H1 (cell line): ENCODE data around the gene IGF2BP3. TPM values are rescaled to one million over a fixed set of nuclear protein-coding genes. Genes with fewer than 3 reads are reported as not detected.

Experiments used
- CTCF ChIA-PET: fragments of 300-600 bp; sonication (Branson Sonifier 250); formaldehyde crosslinking; loops from one replicate; lab custom pipeline; 2021; ENCODE audit not compliant: partially characterized antibody; lab: Charles Lee
- POLR2A ChIA-PET: fragments of 300-600 bp; sonication (Branson Sonifier 250); formaldehyde crosslinking; loops from one replicate; lab custom pipeline; 2021; ENCODE audit warnings: inconsistent platforms; ENCODE audit not compliant: partially characterized antibody; lab: Charles Lee
- DNase-seq, 2 experiments: peaks; one replicate each; pipeline versions ENCODE4 v3.0.0 to v3.0.0-alpha.2; 2010 to 2022; ENCODE audit warnings: low spot score in 2 of 2, low read depth in 1 of 2, mixed read lengths in 1 of 2
- FAIRE-seq: peaks from 2 replicates; lab custom pipeline; 2011; peaks lifted over from hg19 to GRCh38; lab: Jason Lieb, UNC
- H2AFZ ChIP-seq: 2 replicates; pipeline ENCODE4 v1.8.1; 2012; ENCODE audit warnings: low read length, inconsistent platforms
- H2AK5ac ChIP-seq: 2 replicates; pipeline ENCODE4 v1.6.1; 2013; ENCODE audit warnings: low read depth, low read length
- H2BK120ac ChIP-seq: replicated peaks from 2 replicates; pipeline ENCODE3; 2013; ENCODE audit warnings: low read depth, low read length, inconsistent platforms
- H2BK12ac ChIP-seq: 2 replicates; pipeline ENCODE4 v1.6.1; 2013; ENCODE audit warnings: low read depth, low read length
- H2BK15ac ChIP-seq: 2 replicates; pipeline ENCODE4 v1.6.1; 2013; ENCODE audit warnings: low read length
- H2BK20ac ChIP-seq: 2 replicates; pipeline ENCODE4 v1.6.1; 2013; ENCODE audit warnings: low read length
- H2BK5ac ChIP-seq: 2 replicates; pipeline ENCODE4 v1.6.1; 2013; ENCODE audit warnings: low read depth, low read length
- H3K14ac ChIP-seq: 2 replicates; pipeline ENCODE4 v1.6.1; 2013; ENCODE audit warnings: inconsistent platforms; ENCODE audit not compliant: insufficient read length
- H3K18ac ChIP-seq: 2 replicates; pipeline ENCODE4 v1.6.1; 2013; ENCODE audit warnings: low read length; ENCODE audit errors: extremely low read depth
- H3K23ac ChIP-seq: 2 replicates; pipeline ENCODE4 v1.6.1; 2013; ENCODE audit warnings: inconsistent platforms; ENCODE audit not compliant: insufficient read length
- H3K23me2 ChIP-seq: 2 replicates; pipeline ENCODE4 v1.6.1; 2013; ENCODE audit warnings: low read depth, low read length
- H3K27ac ChIP-seq: 2 replicates; pipeline ENCODE4 v1.6.1; 2011; ENCODE audit warnings: low read depth, low read length, inconsistent platforms
- H3K27me3 ChIP-seq, 4 experiments: replicated peaks in 1 of 4; 1 replicate in 1 of 4; 2 replicates in 3 of 4; pipeline versions ENCODE4 v1.6.1 to v1.8.1; 2011 to 2013; ENCODE audit warnings: low read length in 3 of 4, mild to moderate bottlenecking in 3 of 4, inconsistent platforms in 2 of 4, mixed read lengths in 2 of 4, moderate library complexity in 1 of 4; ENCODE audit not compliant: control insufficient read depth in 3 of 4, insufficient read depth in 3 of 4; ENCODE audit errors: extremely low read depth in 1 of 4
- H3K36me3 ChIP-seq, 4 experiments: 2 replicates each; pipeline versions ENCODE4 v1.6.1 to v1.8.1; 2011 to 2013; ENCODE audit warnings: mild to moderate bottlenecking in 4 of 4, low read length in 3 of 4, moderate library complexity in 2 of 4, control low read depth in 1 of 4, inconsistent platforms in 1 of 4; ENCODE audit not compliant: insufficient read depth in 4 of 4, control insufficient read depth in 2 of 4
- H3K4ac ChIP-seq: replicated peaks from 2 replicates; pipeline ENCODE3; 2013; ENCODE audit warnings: low read length, low read depth, mixed read lengths, inconsistent platforms; ENCODE audit not compliant: insufficient read length
- H3K4me1 ChIP-seq, 4 experiments: replicated peaks in 1 of 4; 1 replicate in 1 of 4; 2 replicates in 3 of 4; pipeline versions ENCODE4 v1.6.1 to v1.8.1; 2011 to 2013; ENCODE audit warnings: low read length in 3 of 4, inconsistent platforms in 2 of 4, mixed read lengths in 1 of 4; ENCODE audit not compliant: insufficient read depth in 4 of 4, control insufficient read depth in 3 of 4
- H3K4me2 ChIP-seq, 2 experiments: 2 replicates each; pipeline versions ENCODE4 v1.6.1 to v1.8.1; 2011 to 2013; ENCODE audit warnings: low read depth in 2 of 2, low read length in 2 of 2, control low read depth in 1 of 2, inconsistent platforms in 1 of 2, mild to moderate bottlenecking in 1 of 2; ENCODE audit not compliant: insufficient read depth in 1 of 2
- H3K4me3 ChIP-seq, 4 experiments: fragments of 200-600, 300-600 bp in 1 of 4; sonication (generic), shearing (Covaris generic), sonication (Bioruptor Twin) in 1 of 4; 2 replicates each; pipeline versions ENCODE4 v1.5.1 to v1.8.1; 2011 to 2016; ENCODE audit warnings: low read length in 4 of 4, low read depth in 3 of 4, control low read depth in 2 of 4, inconsistent platforms in 2 of 4, mild to moderate bottlenecking in 2 of 4, mixed read lengths in 1 of 4, moderate library complexity in 1 of 4; ENCODE audit not compliant: insufficient read depth in 2 of 4; ENCODE audit errors: extremely low read depth in 1 of 4
- H3K56ac ChIP-seq: replicated peaks from 2 replicates; pipeline ENCODE3; 2013; ENCODE audit warnings: low read depth, mild to moderate bottlenecking, mixed read lengths, low read length, inconsistent platforms; ENCODE audit not compliant: insufficient read length
- H3K79me1 ChIP-seq: 2 replicates; pipeline ENCODE4 v1.6.1; 2013; ENCODE audit warnings: low read depth, low read length, control low read depth
- H3K79me2 ChIP-seq, 2 experiments: 2 replicates each; pipeline versions ENCODE4 v1.6.1 to v1.8.1; 2012 to 2013; ENCODE audit warnings: low read length in 2 of 2, mild to moderate bottlenecking in 2 of 2, inconsistent platforms in 1 of 2; ENCODE audit not compliant: insufficient read depth in 2 of 2, control insufficient read depth in 1 of 2
- H3K9ac ChIP-seq, 4 experiments: replicated peaks in 1 of 4; 1 replicate in 1 of 4; 2 replicates in 3 of 4; pipeline versions ENCODE4 v1.6.1 to v1.8.1; 2011 to 2013; ENCODE audit warnings: low read depth in 3 of 4, low read length in 3 of 4, control low read depth in 2 of 4, mild to moderate bottlenecking in 2 of 4, moderate library complexity in 2 of 4, inconsistent platforms in 1 of 4; ENCODE audit errors: extremely low read depth in 1 of 4
- H3K9me3 ChIP-seq, 2 experiments: 2 replicates each; pipeline versions ENCODE4 v1.6.1 to v1.8.1; 2012 to 2013; ENCODE audit warnings: mild to moderate bottlenecking in 2 of 2, moderate library complexity in 2 of 2, control low read depth in 1 of 2, inconsistent platforms in 1 of 2, low read depth in 1 of 2, low read length in 1 of 2, mixed read lengths in 1 of 2; ENCODE audit not compliant: insufficient read depth in 2 of 2
- H4K20me1 ChIP-seq, 2 experiments: replicated peaks in 1 of 2; 2 replicates each; pipeline versions ENCODE3 to v1.8.1; 2011 to 2013; ENCODE audit warnings: inconsistent platforms in 2 of 2, low read length in 2 of 2, mild to moderate bottlenecking in 1 of 2; ENCODE audit not compliant: insufficient read depth in 2 of 2, control insufficient read depth in 1 of 2
- H4K5ac ChIP-seq: 2 replicates; pipeline ENCODE4 v1.6.1; 2013; ENCODE audit warnings: low read length, low read depth, mixed read lengths, inconsistent platforms; ENCODE audit not compliant: insufficient read length
- H4K8ac ChIP-seq: 2 replicates; pipeline ENCODE4 v1.8.0; 2013; ENCODE audit warnings: mild to moderate bottlenecking, moderate library complexity, low read length, inconsistent platforms; ENCODE audit not compliant: insufficient read depth; ENCODE audit errors: extremely low read depth
- H4K91ac ChIP-seq: replicated peaks from 2 replicates; pipeline ENCODE3; 2013; ENCODE audit warnings: low read length, mixed read lengths, inconsistent platforms; ENCODE audit not compliant: insufficient read length
- CEBPB ChIP-seq: IDR thresholded peaks from 2 replicates; pipeline ENCODE4 v1.6.1; 2012; ENCODE audit warnings: low read depth, low read length
- MAFK ChIP-seq: IDR thresholded peaks from 2 replicates; pipeline ENCODE4 v1.6.1; 2012; ENCODE audit warnings: low read depth, mild to moderate bottlenecking, improper control_type of control experiment, low read length
- POU5F1 ChIP-seq: IDR thresholded peaks from 2 replicates; pipeline ENCODE4 v1.6.1; 2011; ENCODE audit warnings: low read depth, mild to moderate bottlenecking, low read length, moderate library complexity
- RAD21 ChIP-seq, 2 experiments: IDR thresholded peaks in 1 of 2; conservative IDR thresholded peaks in 1 of 2; 2 replicates each; pipeline ENCODE4 v1.6.1; 2011; ENCODE audit warnings: low read depth in 2 of 2, low read length in 2 of 2, improper control_type of control experiment in 1 of 2, inconsistent platforms in 1 of 2, mild to moderate bottlenecking in 1 of 2, moderate library complexity in 1 of 2
- SP1 ChIP-seq: IDR thresholded peaks from 2 replicates; pipeline ENCODE4 v1.6.1; 2011; ENCODE audit warnings: low read depth, low read length
- SRF ChIP-seq: IDR thresholded peaks from 2 replicates; pipeline ENCODE4 v1.6.1; 2011; ENCODE audit warnings: mild to moderate bottlenecking, low read depth, low read length, moderate library complexity
- WGBS, 2 experiments: shearing (Covaris generic) in 1 of 2; methylation state at CpG; one replicate each; pipeline versions ENCODE4 v1.1.6 to v1.1.7; 2013 to 2015; ENCODE audit warnings: low lambda C conversion rate in 2 of 2, mixed read lengths in 2 of 2, inconsistent platforms in 1 of 2, low coverage in 1 of 2, missing lambda C conversion rate in 1 of 2; ENCODE audit not compliant: insufficient replicate concordance in 2 of 2, insufficient coverage in 1 of 2, insufficient read length in 1 of 2; ENCODE audit errors: extremely low coverage in 1 of 2, missing lambda C conversion rate in 1 of 2; 5-methylcytosine and 5-hydroxymethylcytosine counted together
- polyA plus RNA-seq, 7 experiments: library from polyadenylated mRNA; depleted of rRNA in 3 of 7; stranded (reverse) in 5 of 7; unstranded in 2 of 7; fragments of >200 nt in 5 of 7; fragments of 200-250 nt in 2 of 7; gene quantifications; 1 replicate in 5 of 7; 2 replicates in 1 of 7; 4 replicates in 1 of 7; pipeline versions ENCODE4 v1.2.1 to v1.2.3, GENCODE V29; 2011 to 2013; ENCODE audit warnings: missing spikeins in 2 of 7, mixed read lengths in 2 of 7
- total RNA-seq: library from RNA; stranded (reverse); fragmentation: NEBNext Ultra II Directional; extraction: Animal tissue kit (Norgen Biotek cat#: 25700); gene quantifications from 2 replicates; pipeline ENCODE4 v1.2.1, GENCODE V29; 2021

IGF2BP3 gene
- total and polyA plus RNA-seq, 2 of the 8 experiments (the other 6 are each of a cell fraction or from before 2014, with no cell fraction given) = 66.3 to 193 TPM

DNA sequence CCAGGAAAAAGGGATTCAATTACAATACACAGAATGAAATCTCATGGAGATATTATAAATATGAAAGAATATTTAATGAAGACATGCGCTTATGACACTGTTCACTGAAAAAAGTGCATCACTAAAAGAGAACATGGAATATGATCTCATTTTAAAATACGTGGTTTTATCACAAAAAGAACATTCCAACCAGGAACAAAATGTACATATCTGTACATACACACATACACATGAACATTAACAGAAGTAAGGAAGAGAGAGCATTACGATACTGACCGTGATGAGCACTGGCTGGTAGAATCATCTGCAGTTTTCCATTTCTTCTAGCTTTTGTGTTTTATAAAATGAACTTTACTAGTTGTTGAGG lies 39.4 kb downstream of the IGF2BP3 start:
- no peak overlapping the region for H2BK20ac ChIP-seq
- ChIA-PET POLR2A (interaction anchor here (0.8 to 2.1 kb wide), 5 partner anchors 10 to 98 kb away, joined by 3 to 4 read pairs (median 4); partner anchors contain the start of gene IGF2BP3), CTCF (interaction anchor here (0.7 to 2.8 kb wide), 17 partner anchors 11 to 109 kb away, joined by 3 to 12 read pairs (median 3); no protein-coding TSS in a partner anchor)
- H2AFZ ChIP-seq = no peak overlapping the region
- FAIRE-seq (no peak), DNase-seq (no peak)
- H3K27me3 ChIP-seq = no peaks in the 10 kb centered on the region
- H2BK15ac ChIP-seq = no peak overlapping the region
- H3K56ac ChIP-seq = no peak overlapping the region
- no peak overlapping the region for H3K27ac ChIP-seq
- no peak overlapping the region for H4K91ac ChIP-seq
- H2BK5ac ChIP-seq = no peak overlapping the region
- H2BK12ac ChIP-seq = no peak overlapping the region
- H3K79me2 ChIP-seq = peaks cover 23 to 99% of the 10 kb centered on the region in 2 experiments
- H3K4ac ChIP-seq = no peak overlapping the region
- no peaks in the 10 kb centered on the region for H3K36me3 ChIP-seq
- no peak overlapping the region for H3K14ac ChIP-seq
- H3K4me1 ChIP-seq = peaks cover 0 to 14% (median 8%) of the 10 kb centered on the region in 4 experiments; a peak in 4 of 7 replicates
- no peak overlapping the region for H4K8ac ChIP-seq
- TF ChIP-seq SP1 (no peak), RAD21 (IDR thresholded peaks at IDR 0.05 in 1 of 2, conservative IDR thresholded peaks at IDR 0.05 in 1 of 2; ENCODE audit: low read depth in 2 of 2, low read length in 2 of 2) (no peak), CEBPB (no peak), MAFK (no peak), POU5F1 (no peak), SRF (no peak)
- peaks cover 22 to 41% of the 10 kb centered on the region in 2 experiments for H4K20me1 ChIP-seq
- H3K4me3 ChIP-seq = no peak overlapping the region
- H3K9ac ChIP-seq = no peak overlapping the region
- H2BK120ac ChIP-seq = no peak overlapping the region
- no peak overlapping the region for H3K18ac ChIP-seq
- no peak overlapping the region; a peak in 1 of 4 replicates for H3K4me2 ChIP-seq
- H3K9me3 ChIP-seq = no peaks in the 10 kb centered on the region
- no peak overlapping the region for H4K5ac ChIP-seq
- no peak overlapping the region for H3K23ac ChIP-seq
- WGBS, 2 experiments = 90% methylated on average over 4 of the region's 4 CpGs; no CpG with 5 or more reads in 1 of the 2 experiments
- no peaks in the 10 kb centered on the region for H3K23me2 ChIP-seq
- H2AK5ac ChIP-seq = no peak overlapping the region
- peaks cover 2% of the 10 kb centered on the region; the same call in 1 of the 2 replicates for H3K79me1 ChIP-seq
